GM12878 (cell line): Measurements from ENCODE around the gene MYF6.
A peak's percentile ranks its signal among the peaks of the same experiment; 100 is the strongest.

Source experiments
- BACH1 ChIP-seq: fragments of 450-650 bp; IDR thresholded peaks from 2 replicates; pipeline ENCODE4 v1.6.1; 2017; ENCODE audit warnings: mild to moderate bottlenecking, borderline replicate concordance
- CTCF ChIP-seq, 3 experiments: IDR thresholded peaks in 2 of 3; conservative IDR thresholded peaks in 1 of 3; 2 replicates each; pipeline ENCODE4 v1.5.1; 2011; ENCODE audit warnings: low read depth in 3 of 3, low read length in 3 of 3, mild to moderate bottlenecking in 3 of 3, control low read depth in 2 of 3, moderate library complexity in 2 of 3, inconsistent platforms in 1 of 3, mixed read lengths in 1 of 3; ENCODE audit not compliant: control insufficient read depth in 2 of 3, insufficient read depth in 1 of 3; ENCODE audit errors: extremely low read depth in 1 of 3
- IRF4 ChIP-seq: IDR thresholded peaks from 2 replicates; pipeline ENCODE4 v1.6.1; 2011; ENCODE audit warnings: low read depth, low read length
- NFYB ChIP-seq: IDR thresholded peaks from 2 replicates; pipeline ENCODE4 v1.6.1; 2011; ENCODE audit warnings: low read depth, mild to moderate bottlenecking, low read length, improper control_type of control experiment, moderate library complexity; ENCODE audit not compliant: insufficient read depth
- POLR2A ChIP-seq: IDR thresholded peaks from 2 replicates; pipeline ENCODE4 v1.6.1; 2011; ENCODE audit warnings: low read depth, mild to moderate bottlenecking, low read length
- POLR2AphosphoS5 ChIP-seq: IDR thresholded peaks from 2 replicates; pipeline ENCODE4 v1.6.1; 2011; ENCODE audit warnings: mild to moderate bottlenecking, low read length, inconsistent platforms
- RFX5 ChIP-seq: IDR thresholded peaks from 2 replicates; pipeline ENCODE4 v1.6.1; 2011; ENCODE audit warnings: low read depth, low read length, improper control_type of control experiment
- RUNX3 ChIP-seq: IDR thresholded peaks from 2 replicates; pipeline ENCODE4 v1.6.1; 2012; ENCODE audit warnings: low read length, inconsistent platforms
- TAF1 ChIP-seq: IDR thresholded peaks from 2 replicates; pipeline ENCODE4 v1.6.1; 2011; ENCODE audit warnings: mild to moderate bottlenecking, low read depth, low read length, borderline replicate concordance
- YY1 ChIP-seq: IDR thresholded peaks from 2 replicates; pipeline ENCODE4 v1.6.1; 2011; ENCODE audit warnings: low read depth, mild to moderate bottlenecking, low read length

GRCh38 chr12:80756875-80757274, 49.4 kb downstream of the MYF6 start:
- TF ChIP-seq RUNX3 (peak; percentile 50; the same call in 1 of the 2 replicates), YY1 (no peak), POLR2A (no peak), NFYB (no peak), TAF1 (no peak), POLR2AphosphoS5 (no peak), BACH1 (no peak), RFX5 (no peak), IRF4 (no peak), CTCF (IDR thresholded peaks at IDR 0.05 in 2 of 3, conservative IDR thresholded peaks at IDR 0.05 in 1 of 3; ENCODE audit: control insufficient read depth in 2 of 3, extremely low read depth in 1 of 3, insufficient read depth in 1 of 3, low read depth in 3 of 3, low read length in 3 of 3) (no peak)
